Stimulated activated CD8-positive, alpha-beta memory T cell treated with anti-CD3 and anti-CD28 coated beads, Interleukin-7, amount 100 ng/mL, for 4 hours (primary cell): ENCODE results near the gene CLEC3A.
"Not testable (repeated sequence)": the region's sequence is repeated elsewhere in the genome, so short reads cannot be mapped to it uniquely, and the experiment has no call there.

ENCODE experiments used
- DNase-seq, 2 donors: peaks; one replicate each; pipeline ENCODE4 v3.0.0-alpha.2; 2020; ENCODE audit warnings: low read depth in 2 of 2

The CLEC3A gene

GRCh38 chr16:78022347-78023060 lies at the start of gene CLEC3A:
Gene CLEC3A, plus strand, starts transcription at chr16:78022548. Its CDS starts 79 bp downstream, at chr16:78022627.
- DNase-seq: no peak

DNA sequence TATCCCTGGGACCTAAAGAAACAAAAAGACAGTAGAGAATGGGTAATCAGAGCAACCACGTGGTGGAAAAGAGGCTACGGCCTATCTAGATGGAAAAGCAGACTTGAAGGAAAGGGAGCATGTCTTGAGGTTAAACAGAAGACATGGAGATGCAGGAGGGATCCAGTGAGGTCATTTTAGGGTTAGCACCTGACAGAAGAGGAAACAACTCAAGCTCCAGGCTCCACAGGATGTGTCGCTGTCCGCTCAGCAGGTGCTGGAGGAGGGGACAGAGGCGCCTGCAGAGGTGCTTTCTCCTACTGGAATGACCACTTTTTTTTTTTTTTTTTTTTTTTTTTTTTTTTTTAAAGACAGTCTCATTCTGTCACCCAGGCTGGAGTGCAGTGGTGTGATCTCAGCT lies 47.5 kb upstream of the CLEC3A start:
- no peak for DNase-seq

DNA sequence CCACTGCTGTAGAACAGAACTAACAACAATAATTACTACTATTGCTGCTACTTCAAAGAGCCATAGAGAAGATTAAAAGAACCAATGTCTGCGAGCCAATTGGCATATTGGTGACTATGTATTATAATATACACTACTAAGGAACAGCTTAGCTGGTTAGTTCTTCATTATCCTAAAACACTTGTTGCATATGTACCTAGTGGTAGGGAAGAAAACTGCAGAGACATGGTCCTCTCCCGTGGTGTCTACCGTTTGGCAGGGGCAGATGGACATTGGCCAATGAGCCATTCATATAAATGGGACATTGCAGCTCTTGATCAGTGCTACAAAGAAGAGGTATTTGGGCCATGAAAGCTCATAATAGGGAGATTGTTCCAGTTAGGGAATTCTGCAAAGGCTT lies 46.4 kb upstream of the CLEC3A start:
- DNase-seq: no peak

GRCh38 chr16:77977339-77977738 lies 45.0 kb upstream of the CLEC3A start:
- no peak for DNase-seq

GRCh38 chr16:77985111-77985510 lies 37.2 kb upstream of the CLEC3A start:
- no peak for DNase-seq

DNA sequence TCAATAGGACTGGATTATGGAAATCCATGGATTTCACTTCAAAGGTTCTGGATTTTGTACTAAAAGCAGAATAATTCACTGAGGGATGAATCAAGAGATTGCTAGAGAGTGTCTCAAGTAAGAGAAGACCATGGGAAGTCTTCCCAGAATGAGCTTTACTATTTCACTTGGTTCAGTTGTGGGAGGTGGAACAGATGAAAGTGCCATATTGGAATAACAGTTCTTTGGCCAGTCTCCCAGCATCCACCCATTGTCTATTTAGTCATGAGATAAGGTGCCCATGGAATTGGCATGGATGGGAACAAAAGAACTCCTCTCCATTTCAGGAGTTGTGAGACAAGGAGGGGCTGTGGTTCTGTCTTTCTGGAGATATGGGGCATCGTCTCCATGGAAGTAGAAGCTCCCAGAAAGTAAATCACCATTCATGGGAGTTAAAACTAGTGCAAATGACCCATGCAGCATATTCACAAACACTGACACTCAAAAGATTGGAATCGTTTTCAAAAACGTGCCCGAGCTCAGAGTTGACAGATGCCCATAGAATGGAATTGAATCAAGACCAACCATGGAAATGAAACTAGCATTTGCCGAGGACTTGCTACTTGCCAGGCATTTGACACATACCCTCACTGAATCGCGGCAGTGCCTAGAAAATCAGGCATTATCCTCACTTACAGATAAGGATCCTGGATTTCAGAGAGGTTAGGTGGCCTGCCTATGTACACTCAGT lies 36.2 kb upstream of the CLEC3A start:
- DNase-seq: no peak

- no peak for DNase-seq
These were observed 34.5 kb upstream of the CLEC3A start for GRCh38 chr16:77987810-77988209.

DNA sequence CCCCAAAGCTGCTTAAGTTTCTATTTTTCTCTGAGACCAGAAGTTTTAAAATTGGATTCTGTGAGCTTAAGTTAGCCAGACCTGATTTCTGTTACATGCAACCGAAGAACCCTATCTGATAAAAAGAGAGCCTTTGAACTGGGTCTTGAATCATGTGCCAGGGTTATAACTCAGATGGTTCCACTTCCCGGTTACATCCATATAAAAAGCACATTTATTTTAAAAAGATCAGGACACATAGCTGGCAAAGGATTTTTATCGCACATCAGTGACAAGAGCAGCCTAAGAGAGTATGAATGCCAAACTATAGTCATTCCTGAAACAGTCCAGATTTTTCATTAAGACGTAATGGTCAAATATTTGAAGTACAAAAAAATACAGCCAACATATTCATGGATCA lies 32.5 kb upstream of the CLEC3A start:
- DNase-seq: no peak

DNA sequence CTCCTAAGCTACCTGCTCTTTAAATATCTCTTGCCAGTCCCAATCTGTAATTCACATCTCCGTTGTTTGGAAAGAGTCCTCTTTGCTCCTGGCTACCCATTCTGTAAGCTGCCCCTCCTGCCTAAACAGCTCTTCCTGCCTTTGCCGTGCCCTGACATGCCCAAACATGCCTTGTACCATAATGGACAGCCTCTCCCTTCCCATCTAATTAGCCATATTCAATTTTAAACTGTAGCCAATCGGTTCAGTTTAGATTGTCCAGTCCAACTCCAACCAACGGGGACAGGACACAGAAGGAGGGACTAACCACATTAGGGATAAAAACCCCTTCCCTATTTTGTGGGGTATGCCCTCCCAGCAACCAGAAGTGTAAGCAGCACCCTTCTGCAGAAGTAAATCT lies 30.6 kb upstream of the CLEC3A start:
- no peak for DNase-seq

- DNase-seq: not testable (repeated sequence)
These were observed 30.0 kb upstream of the CLEC3A start for GRCh38 chr16:77992381-77992780.

- no peak for DNase-seq
These were observed 29.0 kb upstream of the CLEC3A start for GRCh38 chr16:77993111-77993985.

DNA sequence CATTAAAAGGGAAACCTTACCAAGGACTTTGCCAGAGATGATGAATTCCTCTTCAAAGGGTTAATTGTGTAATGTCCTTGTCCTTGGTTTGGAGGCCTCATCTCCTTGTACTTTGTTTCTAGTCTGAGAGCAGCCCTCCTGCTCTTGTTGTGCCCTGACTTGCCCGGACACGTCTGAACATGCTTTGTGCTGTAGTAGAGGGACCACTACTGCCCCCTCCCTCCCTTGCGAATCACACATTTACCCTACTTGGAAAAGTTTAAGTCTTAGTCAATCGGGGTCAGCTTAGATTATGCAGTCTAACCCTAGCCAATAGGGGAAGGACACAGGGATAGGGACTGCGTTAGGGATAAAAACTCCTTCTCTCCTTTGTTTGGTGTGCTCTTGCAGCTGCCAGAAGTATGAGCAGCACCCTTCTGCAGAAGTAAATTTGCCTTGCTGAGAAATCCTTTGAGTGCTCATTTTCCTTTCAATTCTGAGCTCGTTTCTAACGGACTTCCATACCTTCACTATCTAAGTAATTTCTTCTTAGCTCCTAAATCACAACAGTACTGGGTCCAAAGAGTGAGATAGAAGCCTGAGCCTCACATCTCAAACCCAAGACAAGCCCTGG lies 26.4 kb upstream of the CLEC3A start:
- DNase-seq: no peak

DNA sequence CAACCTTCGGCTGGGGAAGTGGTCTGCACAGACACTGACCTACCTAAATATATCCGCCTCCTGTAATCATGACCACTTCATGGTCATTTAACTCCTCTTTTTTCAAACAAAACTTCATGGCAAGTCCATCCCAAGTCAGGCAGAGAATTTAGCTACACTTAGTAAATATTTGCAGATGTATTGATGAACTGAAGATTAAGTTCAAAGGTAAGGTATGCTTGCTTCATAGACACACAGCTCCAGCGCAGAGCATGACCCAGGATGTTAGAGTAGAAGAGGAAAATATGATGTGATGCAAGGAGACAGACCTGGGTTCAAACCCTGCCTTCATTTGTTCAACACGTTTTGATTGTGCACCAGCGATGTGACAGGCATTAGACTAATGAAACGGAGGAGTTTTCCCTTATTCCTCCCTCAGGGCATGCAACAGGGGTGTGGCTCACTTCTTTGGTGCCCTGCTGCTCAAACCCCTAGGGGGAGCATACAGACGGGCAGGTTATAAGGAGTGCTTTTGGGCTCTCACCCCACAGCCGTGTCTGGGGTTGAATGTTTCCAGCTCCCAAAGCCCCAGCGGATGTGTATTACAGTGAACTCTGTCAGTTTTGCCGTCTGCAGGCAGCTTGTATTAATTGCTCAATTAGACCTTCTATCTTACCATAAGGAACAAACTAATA lies 23.9 kb upstream of the CLEC3A start:
- no peak for DNase-seq

GRCh38 chr16:78001451-78002025 lies 20.8 kb upstream of the CLEC3A start:
- no peak for DNase-seq

DNA sequence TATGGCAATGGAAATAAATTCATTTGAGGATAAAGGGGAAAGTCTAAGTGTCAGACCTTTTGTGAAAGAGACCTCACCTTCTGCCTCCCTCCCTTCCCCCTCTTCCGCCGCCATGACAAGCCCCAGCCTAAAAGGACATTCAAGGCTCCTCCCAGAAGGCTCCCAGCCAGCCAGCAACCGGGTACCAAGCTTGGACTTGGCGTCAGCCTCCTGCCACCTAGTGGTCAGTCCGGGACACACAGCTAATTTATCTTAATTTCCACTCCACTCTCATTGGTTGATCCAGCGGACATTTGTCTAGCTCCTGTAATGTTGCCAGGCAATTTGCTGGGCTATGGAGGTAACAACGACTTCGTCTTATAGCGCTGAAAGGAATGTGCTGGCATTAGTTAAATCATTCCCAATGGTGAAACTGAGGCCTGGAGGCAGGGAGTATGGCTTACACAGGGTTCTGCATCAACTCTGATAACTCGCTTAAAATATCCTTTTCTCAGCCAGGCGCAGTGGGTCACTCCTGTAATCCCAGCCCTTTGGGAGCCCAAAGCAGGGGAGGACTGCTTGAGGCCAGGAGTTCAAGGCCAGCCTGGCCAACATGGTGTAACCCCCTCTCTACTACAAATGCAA lies 19.3 kb upstream of the CLEC3A start:
- peak; percentile 14 to 23 for DNase-seq

DNA sequence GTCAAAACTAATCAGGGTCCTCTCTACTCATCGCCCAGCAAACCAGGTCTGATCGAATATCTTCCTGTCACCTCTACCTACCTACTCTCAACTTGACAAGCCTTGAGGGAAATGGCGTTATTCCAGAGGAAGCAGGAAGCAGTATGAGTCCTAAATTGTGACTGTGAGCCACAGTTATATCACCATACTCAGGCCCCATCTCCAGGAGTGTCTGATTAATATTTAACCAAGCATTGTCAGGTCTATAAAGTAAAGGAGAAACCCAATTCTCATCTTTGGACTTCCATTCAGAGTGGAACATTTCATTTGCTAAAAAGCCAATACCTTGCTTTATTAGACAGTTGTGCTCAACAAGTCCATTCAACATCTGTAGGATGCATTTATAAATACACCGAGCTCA lies 17.8 kb upstream of the CLEC3A start:
- DNase-seq: no peak

DNA sequence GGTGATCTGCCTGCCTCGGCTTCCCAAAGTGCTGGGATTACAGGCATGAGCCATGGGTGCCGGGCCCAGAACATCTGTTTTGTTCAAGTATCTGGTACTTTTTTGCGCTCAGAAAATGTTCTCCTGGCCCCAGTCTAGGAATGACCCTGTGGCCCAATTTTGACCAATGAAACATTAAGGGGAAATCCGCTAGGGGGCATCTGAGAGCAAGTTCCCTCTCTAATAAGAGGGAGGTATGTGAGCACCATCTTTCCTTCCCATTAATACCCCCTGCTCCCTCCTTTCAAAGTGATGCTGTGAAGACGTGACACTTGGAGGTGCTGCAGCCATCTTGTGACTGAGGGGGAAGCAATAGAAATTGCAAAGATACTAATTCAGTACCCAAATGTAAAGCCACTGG lies 16.5 kb upstream of the CLEC3A start:
- DNase-seq: no peak

- no peak for DNase-seq
These were observed 15.2 kb upstream of the CLEC3A start for GRCh38 chr16:78007121-78007520.

- DNase-seq: no peak
These were observed 1.8 kb downstream of the CLEC3A start for GRCh38 chr16:78024159-78024558.

DNA sequence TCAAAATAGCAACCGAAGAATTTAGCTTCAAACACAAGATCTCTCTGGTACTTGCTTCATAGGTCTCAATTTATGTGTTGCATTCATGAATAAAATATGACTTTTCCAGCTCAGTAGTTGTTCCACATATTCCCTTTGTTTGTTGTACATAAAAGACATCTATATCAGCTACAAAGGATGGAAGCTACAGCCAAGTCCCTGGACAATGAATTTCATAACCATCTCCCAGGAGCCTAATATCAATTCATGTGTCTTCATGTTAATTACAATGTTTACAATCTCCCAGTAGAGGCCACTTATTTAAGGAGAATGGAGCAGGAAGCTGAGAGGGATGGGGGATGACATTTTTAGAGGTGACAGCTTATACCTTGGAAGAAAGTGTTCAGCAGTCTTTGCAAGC lies 3.3 kb downstream of the CLEC3A start:
- DNase-seq: no peak

- no peak for DNase-seq
These were observed 5.7 kb downstream of the CLEC3A start for GRCh38 chr16:78028018-78028417.
